Uterus (tissue), 4 donors: ENCODE data around the gene CACNA1D. TPM values are rescaled to one million over a fixed set of nuclear protein-coding genes. Genes with fewer than 3 reads are reported as not detected.

Experiments
- DNase-seq, 2 donors: peaks; one replicate each; pipeline ENCODE4 v3.0.0-alpha.2; 2019 to 2020
- H3K27ac ChIP-seq, 2 donors: fragments of 200-600 bp; sonication (generic); 1 replicate in 1 of 2; 2 replicates in 1 of 2; pipeline ENCODE4 v1.5.1; 2016 to 2018
- H3K27me3 ChIP-seq, 2 donors: fragments of 200-600 bp; sonication (generic); one replicate each; pipeline ENCODE4 v1.5.1; 2018 to 2019; ENCODE audit warnings: control low read depth in 1 of 2
- H3K36me3 ChIP-seq, 2 donors: fragments of 200-600 bp; sonication (generic); one replicate each; pipeline ENCODE4 v1.5.1; 2019; ENCODE audit warnings: control low read depth in 1 of 2
- H3K4me1 ChIP-seq, 2 donors: fragments of 200-600 bp; sonication (generic); one replicate each; pipeline ENCODE4 v1.5.1; 2018 to 2019; ENCODE audit warnings: control low read depth in 1 of 2
- H3K4me3 ChIP-seq, 2 donors: fragments of 200-600 bp; sonication (generic); 1 replicate in 1 of 2; 2 replicates in 1 of 2; pipeline ENCODE4 v1.5.1; 2018 to 2019; ENCODE audit warnings: mild to moderate bottlenecking in 1 of 2
- H3K9me3 ChIP-seq, 2 donors: fragments of 200-600 bp; sonication (generic); one replicate each; pipeline ENCODE4 v1.5.1; 2019; ENCODE audit warnings: control low read depth in 1 of 2
- POLR2A ChIP-seq, 2 donors: fragments of 450-650 bp; IDR thresholded peaks; one replicate each; pipeline ENCODE4 v1.6.1; 2016; ENCODE audit warnings: antibody characterized with exemption in 2 of 2, mild to moderate bottlenecking in 1 of 2, moderate library complexity in 1 of 2
- intact Hi-C: fragments of 100-400 bp; cut with DNase I; formaldehyde crosslinking; loops from one replicate; pipeline ENCODE4 v1.15.1; 2023; ENCODE audit warnings: low total_unique reads
- total RNA-seq, 4 donors: library from RNA; depleted of rRNA in 3 of 4; stranded (reverse); fragments of >200 nt in 3 of 4; gene quantifications; one replicate each; pipeline versions ENCODE4 v1.1.0 to v1.2.4, GENCODE V29; 2014 to 2023
- TF ChIP-seq, protein P1 (sequence below), 4 experiments: fragments of 200-600 bp in 2 of 4; fragments of 450-650 bp in 2 of 4; sonication (generic) in 2 of 4; IDR thresholded peaks; one replicate each; pipeline ENCODE4 v1.5.1; 2016 to 2019; ENCODE audit warnings: antibody characterized with exemption in 4 of 4, mild to moderate bottlenecking in 2 of 4, moderate library complexity in 1 of 4
- donor health status: DM: yes; HTN: yes; CAD: no.

The CACNA1D gene
- total RNA-seq, 4 donors from 2014 or later, result 0.88 to 97.5 (median 63.4) TPM

DNA sequence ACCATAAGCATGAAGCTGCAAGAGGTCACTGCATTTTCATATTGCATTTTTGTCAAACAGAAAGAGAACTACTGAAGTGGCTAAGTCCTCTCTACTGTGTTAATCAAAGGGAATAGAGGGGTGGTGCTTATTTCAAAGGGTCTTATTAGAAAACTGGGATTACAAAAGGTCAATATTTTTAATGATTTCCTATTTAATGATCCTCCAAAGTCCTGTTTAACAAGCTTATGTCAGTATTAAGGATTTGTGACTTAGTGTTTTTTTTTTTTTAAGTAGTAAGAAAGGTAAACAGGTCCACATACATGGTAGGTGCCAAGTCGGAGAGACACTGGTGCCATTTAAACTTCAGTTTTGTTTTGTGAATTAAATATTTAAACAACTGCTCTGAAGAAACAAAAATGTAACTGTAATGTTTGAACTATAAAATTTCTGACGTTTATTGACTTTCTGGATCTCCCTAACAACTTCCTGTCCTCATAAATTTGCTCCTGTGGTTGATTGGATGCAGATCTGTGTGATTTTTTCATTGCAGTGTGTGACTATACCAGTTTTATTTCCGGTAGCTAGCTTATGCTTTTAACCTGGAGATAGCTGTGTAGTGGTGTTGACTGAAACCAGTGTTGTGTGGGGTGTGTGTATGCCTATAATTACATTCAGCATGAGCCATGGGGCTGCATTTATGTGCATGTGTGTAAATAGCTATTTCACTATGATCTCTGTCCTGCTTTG is 8.6 kb upstream of the CACNA1D start:
- Histone ChIP-seq H3K4me3 (no peak overlapping the region), H3K36me3 (no peaks in the 10 kb centered on the region), H3K9me3 (no peaks in the 10 kb centered on the region), H3K27ac (no peak overlapping the region), H3K4me1 (no peaks in the 10 kb centered on the region), H3K27me3 (no peaks in the 10 kb centered on the region)
- intact Hi-C loops, result no loop called here
- TF ChIP-seq, protein P1, sequence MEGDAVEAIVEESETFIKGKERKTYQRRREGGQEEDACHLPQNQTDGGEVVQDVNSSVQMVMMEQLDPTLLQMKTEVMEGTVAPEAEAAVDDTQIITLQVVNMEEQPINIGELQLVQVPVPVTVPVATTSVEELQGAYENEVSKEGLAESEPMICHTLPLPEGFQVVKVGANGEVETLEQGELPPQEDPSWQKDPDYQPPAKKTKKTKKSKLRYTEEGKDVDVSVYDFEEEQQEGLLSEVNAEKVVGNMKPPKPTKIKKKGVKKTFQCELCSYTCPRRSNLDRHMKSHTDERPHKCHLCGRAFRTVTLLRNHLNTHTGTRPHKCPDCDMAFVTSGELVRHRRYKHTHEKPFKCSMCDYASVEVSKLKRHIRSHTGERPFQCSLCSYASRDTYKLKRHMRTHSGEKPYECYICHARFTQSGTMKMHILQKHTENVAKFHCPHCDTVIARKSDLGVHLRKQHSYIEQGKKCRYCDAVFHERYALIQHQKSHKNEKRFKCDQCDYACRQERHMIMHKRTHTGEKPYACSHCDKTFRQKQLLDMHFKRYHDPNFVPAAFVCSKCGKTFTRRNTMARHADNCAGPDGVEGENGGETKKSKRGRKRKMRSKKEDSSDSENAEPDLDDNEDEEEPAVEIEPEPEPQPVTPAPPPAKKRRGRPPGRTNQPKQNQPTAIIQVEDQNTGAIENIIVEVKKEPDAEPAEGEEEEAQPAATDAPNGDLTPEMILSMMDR (IDR thresholded peaks at IDR 0.05), result no peak
- TF ChIP-seq POLR2A (IDR thresholded peaks at IDR 0.05), result no peak
- no peak for DNase-seq

GRCh38 chr3:53486961-53487654 is 7.3 kb upstream of the CACNA1D start:
- Histone ChIP-seq H3K27ac (no peak overlapping the region), H3K27me3 (no peaks in the 10 kb centered on the region), H3K9me3 (no peaks in the 10 kb centered on the region), H3K4me3 (no peak overlapping the region), H3K36me3 (no peaks in the 10 kb centered on the region), H3K4me1 (no peaks in the 10 kb centered on the region)
- TF ChIP-seq, protein P1 (IDR thresholded peaks at IDR 0.05), result no peak
- TF ChIP-seq POLR2A (IDR thresholded peaks at IDR 0.05), result no peak
- intact Hi-C loops, result no loop called here
- no peak for DNase-seq

DNA sequence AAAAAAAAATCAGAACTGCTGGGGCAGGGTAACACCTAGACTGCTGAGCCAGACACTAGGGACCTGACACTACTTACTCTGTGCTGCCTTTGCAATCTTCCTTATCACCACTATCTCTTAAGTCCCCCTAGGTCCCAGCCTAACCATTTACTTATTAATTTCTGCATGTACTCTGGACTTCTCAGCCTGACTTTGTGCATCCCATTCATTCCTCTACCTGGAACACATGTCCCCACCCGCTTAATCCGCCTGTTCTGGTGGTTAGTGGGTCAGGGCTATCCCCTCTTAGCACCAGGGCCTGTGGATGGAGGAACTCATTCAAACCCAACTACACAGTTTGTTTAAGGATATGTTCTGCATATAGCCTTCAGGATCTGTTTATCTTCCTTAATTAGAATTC is 5.0 kb upstream of the CACNA1D start:
- DNase-seq, result no peak
- no peaks in the 10 kb centered on the region for H3K27me3 ChIP-seq
- H3K4me3 ChIP-seq, result no peak overlapping the region
- intact Hi-C loops, result no loop called here
- H3K4me1 ChIP-seq, result no peaks in the 10 kb centered on the region
- TF ChIP-seq, protein P1 (IDR thresholded peaks at IDR 0.05), result no peak
- TF ChIP-seq POLR2A (IDR thresholded peaks at IDR 0.05), result no peak
- no peaks in the 10 kb centered on the region for H3K36me3 ChIP-seq
- no peaks in the 10 kb centered on the region for H3K9me3 ChIP-seq
- H3K27ac ChIP-seq, result no peak overlapping the region

- H3K27ac ChIP-seq, result no peak overlapping the region
- H3K9me3 ChIP-seq, result no peaks in the 10 kb centered on the region
- TF ChIP-seq, protein P1 (IDR thresholded peaks at IDR 0.05), result no peak
- H3K4me1 ChIP-seq, result no peaks in the 10 kb centered on the region
- H3K4me3 ChIP-seq, result no peak overlapping the region
- intact Hi-C loops, result no loop called here
- no peak for DNase-seq
- no peaks in the 10 kb centered on the region for H3K27me3 ChIP-seq
- no peaks in the 10 kb centered on the region for H3K36me3 ChIP-seq
Measured at GRCh38 chr3:53489787-53490458, 4.5 kb upstream of the CACNA1D start.

DNA sequence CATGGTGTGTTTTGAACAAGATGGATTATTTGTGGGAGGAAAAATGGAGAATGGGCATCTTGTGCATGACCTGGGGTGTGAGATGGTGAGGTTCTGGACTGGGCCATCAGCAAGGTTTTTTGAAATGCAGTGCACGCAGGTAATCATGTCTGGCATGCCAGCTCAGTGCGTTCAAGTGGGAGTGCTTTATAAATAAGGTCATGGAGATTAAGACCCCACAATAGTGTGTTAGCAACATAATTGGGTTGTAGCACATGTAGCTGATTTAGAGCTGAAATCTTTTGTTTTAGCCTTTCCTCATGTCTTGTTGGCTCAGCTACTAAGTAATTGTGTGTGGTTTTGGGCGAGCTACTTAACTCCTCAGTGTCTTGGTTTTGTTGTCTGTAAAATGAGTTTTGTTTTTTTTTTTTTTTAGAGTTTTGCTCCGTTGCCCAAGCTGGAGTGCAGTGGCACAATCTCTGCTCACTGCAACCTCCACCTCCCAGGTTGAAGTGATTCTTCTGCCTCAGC is 3.9 kb upstream of the CACNA1D start:
- no peak for DNase-seq
- intact Hi-C loops, result no loop called here
- Histone ChIP-seq H3K27ac (no peak overlapping the region), H3K36me3 (no peaks in the 10 kb centered on the region), H3K4me1 (no peaks in the 10 kb centered on the region), H3K4me3 (no peak overlapping the region), H3K27me3 (no peaks in the 10 kb centered on the region), H3K9me3 (no peaks in the 10 kb centered on the region)
- TF ChIP-seq, protein P1 (IDR thresholded peaks at IDR 0.05), result no peak
- no peak for TF ChIP-seq POLR2A (IDR thresholded peaks at IDR 0.05)
